Liver (tissue), 9 donors: ENCODE measurements around the gene ATP5PF. TPM values are rescaled to one million over a fixed set of nuclear protein-coding genes. Genes with fewer than 3 reads are reported as not detected.
A peak's percentile ranks its signal among the peaks of the same experiment; 100 is the strongest.

Experiments
- DNase-seq: peaks from one replicate; pipeline ENCODE4 v3.0.0-alpha.2; 2017; ENCODE audit warnings: low spot score
- H3K27ac ChIP-seq, 2 donors: one replicate each; pipeline ENCODE4 v1.7.0; 2013; ENCODE audit warnings: inconsistent platforms in 2 of 2, low read length in 2 of 2, control low read depth in 1 of 2, low read depth in 1 of 2, mild to moderate bottlenecking in 1 of 2
- H3K27me3 ChIP-seq, 4 donors: one replicate each; pipeline versions ENCODE4 v1.6.1 to v1.7.0; 2013; ENCODE audit warnings: low read length in 3 of 4, inconsistent platforms in 1 of 4, mild to moderate bottlenecking in 1 of 4, moderate library complexity in 1 of 4; ENCODE audit not compliant: control insufficient read depth in 4 of 4, insufficient read depth in 4 of 4
- H3K36me3 ChIP-seq, 4 donors: one replicate each; pipeline versions ENCODE4 v1.6.1 to v1.7.0; 2013; ENCODE audit warnings: low read length in 3 of 4, mild to moderate bottlenecking in 3 of 4, low read depth in 1 of 4, moderate library complexity in 1 of 4; ENCODE audit not compliant: control insufficient read depth in 4 of 4, insufficient read depth in 3 of 4
- H3K4me1 ChIP-seq, 4 donors: one replicate each; pipeline versions ENCODE4 v1.6.1 to v1.7.0; 2013; ENCODE audit warnings: low read length in 3 of 4, mild to moderate bottlenecking in 3 of 4, moderate library complexity in 1 of 4; ENCODE audit not compliant: control insufficient read depth in 4 of 4, insufficient read depth in 4 of 4
- H3K4me3 ChIP-seq, 3 donors: one replicate each; pipeline versions ENCODE4 v1.6.1 to v1.7.0; 2013; ENCODE audit warnings: low read length in 3 of 3, control low read depth in 1 of 3, low read depth in 1 of 3, mild to moderate bottlenecking in 1 of 3
- H3K9ac ChIP-seq, 2 donors: one replicate each; pipeline ENCODE4 v1.7.0; 2013; ENCODE audit warnings: low read length in 2 of 2, mild to moderate bottlenecking in 2 of 2, moderate library complexity in 2 of 2, control low read depth in 1 of 2, low read depth in 1 of 2
- H3K9me3 ChIP-seq, 4 donors: one replicate each; pipeline versions ENCODE4 v1.6.1 to v1.7.0; 2013; ENCODE audit warnings: low read length in 3 of 4; ENCODE audit not compliant: control insufficient read depth in 4 of 4
- EGR1 ChIP-seq, 2 donors: IDR thresholded peaks; 2 replicates each; pipeline ENCODE4 v1.6.1; 2016 to 2018; ENCODE audit warnings: antibody characterized with exemption in 2 of 2, low read depth in 2 of 2
- FOXA1 ChIP-seq: IDR thresholded peaks from 2 replicates; pipeline ENCODE4 v1.6.1; 2016; ENCODE audit warnings: antibody characterized with exemption
- FOXA2 ChIP-seq: IDR thresholded peaks from 2 replicates; pipeline ENCODE4 v1.6.1; 2016; ENCODE audit warnings: antibody characterized with exemption
- GABPA ChIP-seq, 2 donors: IDR thresholded peaks in 1 of 2; conservative IDR thresholded peaks in 1 of 2; 2 replicates each; pipeline ENCODE4 v1.6.1; 2016; ENCODE audit warnings: antibody characterized with exemption in 2 of 2, mild to moderate bottlenecking in 1 of 2, moderate library complexity in 1 of 2
- HNF4A ChIP-seq, 2 donors: conservative IDR thresholded peaks; 2 replicates each; pipeline ENCODE4 v1.6.1; 2016; ENCODE audit warnings: antibody characterized with exemption in 2 of 2, mild to moderate bottlenecking in 2 of 2
- HNF4G ChIP-seq: IDR thresholded peaks from 2 replicates; pipeline ENCODE4 v1.6.1; 2016; ENCODE audit warnings: antibody characterized with exemption
- JUND ChIP-seq, 2 donors: IDR thresholded peaks; 2 replicates each; pipeline ENCODE4 v1.6.1; 2016; ENCODE audit warnings: antibody characterized with exemption in 2 of 2
- MAX ChIP-seq: IDR thresholded peaks from 2 replicates; pipeline ENCODE4 v1.6.1; 2016; ENCODE audit warnings: antibody characterized with exemption
- NR2F2 ChIP-seq: IDR thresholded peaks from 2 replicates; pipeline ENCODE4 v1.6.1; 2016; ENCODE audit warnings: antibody characterized with exemption
- RAD21 ChIP-seq, 2 donors: IDR thresholded peaks; 2 replicates each; pipeline ENCODE4 v1.6.1; 2016; ENCODE audit warnings: antibody characterized with exemption in 2 of 2, mild to moderate bottlenecking in 2 of 2
- RXRA ChIP-seq, 2 donors: IDR thresholded peaks; 2 replicates each; pipeline ENCODE4 v1.6.1; 2017 to 2018; ENCODE audit warnings: antibody characterized with exemption in 2 of 2, mild to moderate bottlenecking in 1 of 2
- SP1 ChIP-seq: IDR thresholded peaks from 2 replicates; pipeline ENCODE4 v1.6.1; 2018; ENCODE audit warnings: antibody characterized with exemption, mild to moderate bottlenecking
- YY1 ChIP-seq: IDR thresholded peaks from 2 replicates; pipeline ENCODE4 v1.6.1; 2016; ENCODE audit warnings: antibody characterized with exemption, mild to moderate bottlenecking
- ZBTB33 ChIP-seq: IDR thresholded peaks from 2 replicates; pipeline ENCODE4 v1.6.1; 2016; ENCODE audit warnings: antibody characterized with exemption
- WGBS: extraction: QIAGEN DNeasy Blood & Tissue Kit; methylation state at CpG from one replicate; pipeline ENCODE4 v1.1.7; 2013; 5-methylcytosine and 5-hydroxymethylcytosine counted together
- polyA plus RNA-seq, 2 donors: library from polyadenylated mRNA; stranded (reverse) in 1 of 2; unstranded in 1 of 2; fragments of 200-250 nt in 1 of 2; fragments of >200 nt in 1 of 2; fragmentation: Nextera tagmentation in 1 of 2; extraction: Ambion mirVana in 1 of 2; gene quantifications; one replicate each; pipeline versions ENCODE4 v1.2.1 to v1.2.3, GENCODE V29; 2013 to 2015
- total RNA-seq, 2 donors: library from RNA; depleted of rRNA; stranded (reverse); fragments of >200 nt; gene quantifications; one replicate each; pipeline ENCODE4 v1.2.3, GENCODE V29; 2014
- TF ChIP-seq, protein P1 (sequence below): IDR thresholded peaks from 2 replicates; pipeline ENCODE4 v1.6.1; 2016; ENCODE audit warnings: antibody characterized with exemption
- TF ChIP-seq, protein P2 (sequence below): fragments of 150-350 bp; IDR thresholded peaks from 2 replicates; pipeline ENCODE4 v1.5.1; 2017; ENCODE audit warnings: improper control_type of control experiment, low read depth, low read length; ENCODE audit not compliant: missing input control
- TF ChIP-seq, protein P3 (sequence below): IDR thresholded peaks from 2 replicates; pipeline ENCODE4 v1.6.1; 2016; ENCODE audit warnings: antibody characterized with exemption, mild to moderate bottlenecking
- donor health status: healthy.
- donor health status: healthy.
- donor health status: healthy.
- donor health status: healthy.
- donor health status: healthy.

ATP5PF gene
- total and polyA plus RNA-seq, 4 donors: 77.2 to 637 (median 209) TPM

DNA sequence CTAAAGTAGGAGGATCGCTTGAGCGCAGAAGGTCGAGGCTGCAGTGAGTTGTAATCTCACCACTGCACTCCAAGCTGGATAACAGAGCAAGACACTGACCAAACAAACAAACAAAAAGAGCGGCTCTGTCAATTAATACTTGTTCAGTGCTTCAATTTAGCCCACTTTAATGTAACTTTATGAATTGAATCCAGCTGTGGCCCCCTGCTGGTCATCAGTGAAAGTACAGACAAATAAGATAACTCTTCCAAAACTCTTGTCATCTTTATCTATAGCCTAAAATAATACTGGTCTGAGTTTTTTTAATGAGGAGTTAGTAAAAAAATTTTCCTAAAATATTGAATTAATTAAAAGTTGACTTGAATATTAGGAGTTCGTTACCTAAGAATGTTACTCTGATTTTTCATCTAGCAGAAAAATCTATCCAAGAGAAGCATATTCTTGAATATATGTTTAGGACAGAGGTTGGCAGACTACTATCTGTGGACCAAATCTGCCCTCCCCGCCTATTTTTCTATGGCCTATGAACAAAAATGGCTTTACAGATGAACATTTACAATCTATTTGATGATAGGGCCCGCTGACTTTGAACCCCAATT lies 26.1 kb downstream of the ATP5PF start:
- H3K9me3 ChIP-seq: no peaks in the 10 kb centered on the region
- H3K4me3 ChIP-seq: no peak overlapping the region
- no peaks in the 10 kb centered on the region for H3K4me1 ChIP-seq
- DNase-seq: no peak
- TF ChIP-seq RAD21 (IDR thresholded peaks at IDR 0.05) (peak; percentile 67 to 74), ZBTB33 (no peak), YY1 (no peak), MAX (no peak), SP1 (no peak), FOXA2 (no peak), HNF4G (no peak), EGR1 (IDR thresholded peaks at IDR 0.05; ENCODE audit: low read depth in 2 of 2) (no peak), GABPA (IDR thresholded peaks at IDR 0.05 in 1 of 2, conservative IDR thresholded peaks at IDR 0.05 in 1 of 2) (no peak)
- TF ChIP-seq, protein P1, sequence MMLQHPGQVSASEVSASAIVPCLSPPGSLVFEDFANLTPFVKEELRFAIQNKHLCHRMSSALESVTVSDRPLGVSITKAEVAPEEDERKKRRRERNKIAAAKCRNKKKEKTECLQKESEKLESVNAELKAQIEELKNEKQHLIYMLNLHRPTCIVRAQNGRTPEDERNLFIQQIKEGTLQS: no peak
- TF ChIP-seq, protein P2, sequence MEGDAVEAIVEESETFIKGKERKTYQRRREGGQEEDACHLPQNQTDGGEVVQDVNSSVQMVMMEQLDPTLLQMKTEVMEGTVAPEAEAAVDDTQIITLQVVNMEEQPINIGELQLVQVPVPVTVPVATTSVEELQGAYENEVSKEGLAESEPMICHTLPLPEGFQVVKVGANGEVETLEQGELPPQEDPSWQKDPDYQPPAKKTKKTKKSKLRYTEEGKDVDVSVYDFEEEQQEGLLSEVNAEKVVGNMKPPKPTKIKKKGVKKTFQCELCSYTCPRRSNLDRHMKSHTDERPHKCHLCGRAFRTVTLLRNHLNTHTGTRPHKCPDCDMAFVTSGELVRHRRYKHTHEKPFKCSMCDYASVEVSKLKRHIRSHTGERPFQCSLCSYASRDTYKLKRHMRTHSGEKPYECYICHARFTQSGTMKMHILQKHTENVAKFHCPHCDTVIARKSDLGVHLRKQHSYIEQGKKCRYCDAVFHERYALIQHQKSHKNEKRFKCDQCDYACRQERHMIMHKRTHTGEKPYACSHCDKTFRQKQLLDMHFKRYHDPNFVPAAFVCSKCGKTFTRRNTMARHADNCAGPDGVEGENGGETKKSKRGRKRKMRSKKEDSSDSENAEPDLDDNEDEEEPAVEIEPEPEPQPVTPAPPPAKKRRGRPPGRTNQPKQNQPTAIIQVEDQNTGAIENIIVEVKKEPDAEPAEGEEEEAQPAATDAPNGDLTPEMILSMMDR: peak; percentile 63
- TF ChIP-seq, protein P3, sequence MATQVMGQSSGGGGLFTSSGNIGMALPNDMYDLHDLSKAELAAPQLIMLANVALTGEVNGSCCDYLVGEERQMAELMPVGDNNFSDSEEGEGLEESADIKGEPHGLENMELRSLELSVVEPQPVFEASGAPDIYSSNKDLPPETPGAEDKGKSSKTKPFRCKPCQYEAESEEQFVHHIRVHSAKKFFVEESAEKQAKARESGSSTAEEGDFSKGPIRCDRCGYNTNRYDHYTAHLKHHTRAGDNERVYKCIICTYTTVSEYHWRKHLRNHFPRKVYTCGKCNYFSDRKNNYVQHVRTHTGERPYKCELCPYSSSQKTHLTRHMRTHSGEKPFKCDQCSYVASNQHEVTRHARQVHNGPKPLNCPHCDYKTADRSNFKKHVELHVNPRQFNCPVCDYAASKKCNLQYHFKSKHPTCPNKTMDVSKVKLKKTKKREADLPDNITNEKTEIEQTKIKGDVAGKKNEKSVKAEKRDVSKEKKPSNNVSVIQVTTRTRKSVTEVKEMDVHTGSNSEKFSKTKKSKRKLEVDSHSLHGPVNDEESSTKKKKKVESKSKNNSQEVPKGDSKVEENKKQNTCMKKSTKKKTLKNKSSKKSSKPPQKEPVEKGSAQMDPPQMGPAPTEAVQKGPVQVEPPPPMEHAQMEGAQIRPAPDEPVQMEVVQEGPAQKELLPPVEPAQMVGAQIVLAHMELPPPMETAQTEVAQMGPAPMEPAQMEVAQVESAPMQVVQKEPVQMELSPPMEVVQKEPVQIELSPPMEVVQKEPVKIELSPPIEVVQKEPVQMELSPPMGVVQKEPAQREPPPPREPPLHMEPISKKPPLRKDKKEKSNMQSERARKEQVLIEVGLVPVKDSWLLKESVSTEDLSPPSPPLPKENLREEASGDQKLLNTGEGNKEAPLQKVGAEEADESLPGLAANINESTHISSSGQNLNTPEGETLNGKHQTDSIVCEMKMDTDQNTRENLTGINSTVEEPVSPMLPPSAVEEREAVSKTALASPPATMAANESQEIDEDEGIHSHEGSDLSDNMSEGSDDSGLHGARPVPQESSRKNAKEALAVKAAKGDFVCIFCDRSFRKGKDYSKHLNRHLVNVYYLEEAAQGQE: no peak
- WGBS: 58% methylated on average over 7 of the region's 7 CpGs
- no peak overlapping the region for H3K9ac ChIP-seq
- H3K27ac ChIP-seq: no peak overlapping the region
- H3K36me3 ChIP-seq: no peaks in the 10 kb centered on the region
- H3K27me3 ChIP-seq: no peaks in the 10 kb centered on the region

DNA sequence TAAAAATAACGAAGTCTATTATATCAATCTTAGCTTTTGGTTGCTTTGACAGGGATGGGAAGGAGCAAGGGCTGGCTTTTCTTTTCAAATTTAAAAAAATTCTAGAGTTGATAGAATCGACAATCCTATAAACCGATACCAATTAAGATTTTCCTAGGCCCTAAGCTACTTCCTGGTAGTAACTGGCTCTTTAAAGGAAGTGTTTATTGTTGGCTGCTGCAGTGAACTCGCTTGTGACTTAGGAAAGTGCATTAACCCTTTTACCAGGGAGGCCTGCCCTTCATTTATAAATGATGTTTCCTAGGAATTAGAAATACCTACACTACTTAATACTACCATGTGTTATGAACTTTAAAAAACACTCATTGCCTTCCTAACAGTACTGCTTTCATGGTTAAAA lies 33.2 kb downstream of the ATP5PF start:
- no peak for DNase-seq
- Histone ChIP-seq H3K4me3 (no peak overlapping the region), H3K27me3 (no peaks in the 10 kb centered on the region), H3K36me3 (no peaks in the 10 kb centered on the region), H3K27ac (no peak overlapping the region), H3K9me3 (no peaks in the 10 kb centered on the region), H3K9ac (no peak overlapping the region), H3K4me1 (no peaks in the 10 kb centered on the region)
- TF ChIP-seq, protein P3: no peak
- TF ChIP-seq NR2F2 (no peak), RXRA (IDR thresholded peaks at IDR 0.05) (no peak), EGR1 (IDR thresholded peaks at IDR 0.05; ENCODE audit: low read depth in 2 of 2) (no peak), HNF4A (conservative IDR thresholded peaks at IDR 0.05) (no peak), JUND (IDR thresholded peaks at IDR 0.05) (no peak), FOXA1 (no peak), GABPA (IDR thresholded peaks at IDR 0.05 in 1 of 2, conservative IDR thresholded peaks at IDR 0.05 in 1 of 2) (no peak), YY1 (no peak), FOXA2 (no peak)
- TF ChIP-seq, protein P2: no peak
- WGBS: 65% methylated on average over 4 of the region's 4 CpGs
